Stimulated activated naive CD4-positive, alpha-beta T cell treated with Interleukin-2 at 50 U/mL for 16 hours (primary cell): ENCODE measurements around the gene SLC18A3.

ENCODE experiments used
- DNase-seq: peaks from one replicate; lab custom pipeline; 2025; lab: John Stamatoyannopoulos, UW

The SLC18A3 gene

GRCh38 chr10:49611816-49612512, 1.9 kb downstream of the SLC18A3 start:
- no peak for DNase-seq

DNA sequence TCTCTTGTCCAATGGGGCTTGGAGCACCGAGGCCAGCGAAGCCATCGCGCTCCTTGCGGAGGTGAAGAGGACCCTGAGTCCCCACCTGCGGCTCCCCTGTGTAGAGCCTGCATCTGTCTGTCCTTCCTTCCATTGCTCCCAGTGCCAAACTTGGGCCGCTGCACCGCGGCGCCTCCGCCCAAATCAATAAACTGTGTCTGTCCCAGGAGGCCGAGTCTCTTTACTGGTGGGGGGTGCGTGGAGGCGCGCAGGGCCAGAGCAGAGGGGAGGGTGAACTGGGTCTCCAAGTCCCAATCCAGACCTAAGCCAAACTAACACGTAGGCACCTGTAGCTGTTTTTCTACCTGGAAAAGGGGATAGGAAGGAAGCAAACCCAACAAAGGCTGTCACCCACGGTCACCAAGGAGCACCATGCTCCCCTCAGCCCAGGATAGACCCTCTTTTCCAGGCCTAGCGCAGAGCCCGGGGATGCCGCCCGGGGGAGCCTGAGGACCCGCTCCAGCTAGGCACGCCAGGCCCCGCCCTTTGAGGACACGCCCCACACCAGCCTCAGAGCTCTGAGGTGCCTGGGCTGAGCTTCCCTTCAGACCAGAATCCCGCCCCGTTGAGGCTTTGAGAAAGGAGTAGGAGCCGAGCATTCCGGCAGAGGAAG, 2.5 kb downstream of the SLC18A3 start:
- no peak for DNase-seq

DNA sequence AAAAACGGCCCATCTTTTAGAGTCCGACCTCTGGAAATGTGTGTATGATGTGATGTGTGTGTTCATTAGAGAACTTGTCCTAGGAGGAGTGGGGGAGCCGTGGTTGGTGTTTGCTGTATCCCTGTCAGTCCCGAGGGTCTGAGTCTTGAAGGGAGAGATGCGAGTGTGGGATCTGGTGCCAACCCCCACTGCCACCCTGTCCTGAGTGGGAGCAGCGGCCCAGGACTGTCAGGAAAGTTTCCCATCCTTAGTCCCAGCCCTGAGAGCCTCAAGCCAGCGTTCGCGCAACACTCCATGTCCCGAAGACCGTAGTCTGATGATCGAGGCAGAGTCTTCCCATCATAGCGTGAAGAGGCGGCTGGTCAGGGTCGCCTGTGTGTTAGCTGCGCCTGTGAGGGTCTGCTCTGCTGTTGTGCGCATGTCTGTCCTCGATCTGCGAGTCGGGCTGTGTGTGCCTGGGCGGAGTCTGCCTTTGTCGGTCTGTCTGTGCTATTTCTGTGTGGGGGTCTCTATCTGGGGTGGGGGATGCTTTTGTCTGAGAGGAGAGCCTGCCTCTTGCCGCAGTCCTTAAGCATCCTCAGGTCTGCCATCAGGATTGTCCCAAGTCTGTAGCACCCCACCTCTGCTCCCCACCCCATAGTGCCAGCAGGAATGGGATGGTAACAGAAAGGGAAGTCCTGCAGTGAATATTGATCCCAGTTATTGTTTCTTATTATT, 3.2 kb downstream of the SLC18A3 start:
- no peak for DNase-seq

- DNase-seq, result no peak
These were observed 3.8 kb downstream of the SLC18A3 start, which contains the start of gene CHAT for GRCh38 chr10:49613882-49614241. Gene CHAT (plus strand): TSS chr10:49614037. CDS start chr10:49614190, 153 bp downstream.

DNA sequence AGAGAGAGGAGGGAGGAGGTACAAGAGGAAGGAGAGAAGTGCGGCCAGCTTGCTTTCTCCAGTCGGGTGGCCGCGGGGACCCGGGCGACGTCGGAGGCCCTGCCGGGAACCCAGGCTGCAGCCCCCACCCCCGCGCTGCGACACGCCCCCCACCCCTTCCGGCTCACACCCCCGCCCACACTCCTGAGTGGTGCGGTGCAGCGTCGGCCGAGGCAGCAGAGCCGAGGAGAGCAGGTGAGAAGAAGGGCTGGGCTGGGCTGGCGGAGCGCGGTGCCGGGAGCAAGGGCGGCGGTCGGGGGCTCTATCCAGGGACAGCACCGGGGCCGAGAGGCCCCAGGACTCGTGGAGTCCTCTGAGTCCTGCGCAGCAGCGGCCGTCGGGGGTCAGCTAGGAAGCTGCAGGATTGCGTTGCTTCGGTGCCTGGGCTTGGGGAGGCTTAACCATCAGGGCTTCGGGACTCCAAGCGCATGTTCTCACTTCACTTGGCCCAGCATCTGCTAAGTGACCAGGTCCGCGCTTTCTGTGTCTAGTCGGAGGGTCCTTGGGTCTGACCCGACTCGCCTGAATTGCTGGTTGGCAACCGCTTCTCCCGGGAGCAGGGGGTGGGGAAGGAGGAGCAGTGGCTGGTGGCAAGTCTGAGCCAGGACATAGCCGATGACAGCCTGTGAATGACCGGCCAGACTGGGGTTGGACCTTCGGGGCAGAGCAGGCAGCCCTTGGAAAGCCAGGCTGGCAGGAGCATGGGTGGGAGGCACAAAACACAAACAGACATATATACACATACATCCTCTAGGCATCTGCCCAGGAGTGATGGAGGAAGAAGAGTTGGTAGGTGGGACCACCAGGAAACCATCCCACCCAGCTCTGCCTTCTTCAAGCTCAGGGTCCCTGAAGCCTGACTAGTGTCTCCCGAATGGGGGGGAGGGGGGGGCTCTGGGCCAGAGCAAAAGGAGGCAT, 4.4 kb downstream of the SLC18A3 start:
- no peak for DNase-seq

DNA sequence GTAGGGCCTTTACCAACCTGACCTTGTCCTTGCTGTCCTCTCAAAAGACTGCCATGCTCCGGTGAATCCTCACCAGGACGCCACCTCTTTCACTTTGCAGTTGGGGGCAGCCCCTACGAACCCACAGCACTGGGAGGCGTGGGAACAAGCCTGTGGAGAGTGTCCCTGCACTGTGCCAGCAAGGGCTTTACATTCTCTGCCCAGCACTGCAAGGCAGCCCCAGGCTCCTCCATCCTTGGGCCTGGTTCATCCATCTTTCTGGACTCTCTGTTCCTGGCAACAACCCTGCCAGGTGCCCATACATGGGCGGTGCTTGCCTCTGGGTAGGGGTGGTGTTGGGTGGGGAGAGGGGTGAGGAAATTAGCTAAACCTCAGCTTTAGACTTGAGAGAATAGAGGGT, 5.1 kb downstream of the SLC18A3 start:
- no peak for DNase-seq

DNA sequence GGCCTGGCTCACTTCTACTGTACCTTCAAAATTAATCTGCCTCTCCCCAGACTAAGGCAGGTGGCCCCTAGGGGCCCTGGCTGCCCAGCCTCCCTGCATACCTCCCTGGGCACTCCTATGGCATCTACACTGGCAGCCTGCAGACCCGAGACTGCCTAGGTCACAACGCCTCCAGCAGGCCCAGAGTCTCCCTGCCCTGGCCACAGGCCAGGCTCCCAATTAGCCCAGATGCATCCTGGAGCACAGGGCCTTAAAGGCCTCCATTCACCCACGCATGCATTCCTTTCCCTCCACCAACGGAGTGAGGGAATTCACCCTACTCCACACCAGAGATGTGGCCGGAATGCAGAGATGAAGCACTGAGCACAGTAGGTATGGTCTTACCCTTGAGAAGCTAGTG, 5.6 kb downstream of the SLC18A3 start:
- DNase-seq, result no peak

DNA sequence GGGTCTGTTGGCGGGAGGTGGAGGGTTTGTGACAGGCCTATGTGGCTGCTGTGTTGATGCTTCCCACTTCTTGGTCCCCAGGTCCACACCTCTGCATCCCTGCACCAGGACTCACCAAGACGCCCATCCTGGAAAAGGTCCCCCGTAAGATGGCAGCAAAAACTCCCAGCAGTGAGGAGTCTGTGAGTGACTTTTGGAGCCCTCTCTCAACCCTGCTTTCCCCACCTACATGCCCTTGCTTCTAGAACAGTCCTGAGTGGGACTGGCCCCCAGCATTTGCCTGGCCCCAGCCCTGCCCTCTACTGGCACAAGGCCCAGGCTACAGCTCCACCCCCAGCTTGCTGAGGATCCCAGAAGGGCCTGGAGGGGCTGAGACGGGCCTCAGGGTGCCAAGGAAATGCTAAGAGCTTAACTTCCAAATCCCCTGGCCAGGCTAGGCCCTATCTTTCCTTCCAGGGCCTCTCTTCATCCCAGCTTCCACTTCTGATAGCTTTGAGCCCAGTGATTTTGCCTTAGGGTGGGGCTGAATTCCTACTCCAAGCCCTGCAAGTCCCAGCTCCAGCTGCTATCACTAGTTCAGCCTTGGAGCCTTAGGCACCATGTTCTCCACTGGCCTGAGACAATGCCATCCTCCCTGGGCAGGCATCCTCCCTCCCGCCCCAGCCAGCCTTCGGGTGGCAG, 6.5 kb downstream of the SLC18A3 start:
- no peak for DNase-seq

DNA sequence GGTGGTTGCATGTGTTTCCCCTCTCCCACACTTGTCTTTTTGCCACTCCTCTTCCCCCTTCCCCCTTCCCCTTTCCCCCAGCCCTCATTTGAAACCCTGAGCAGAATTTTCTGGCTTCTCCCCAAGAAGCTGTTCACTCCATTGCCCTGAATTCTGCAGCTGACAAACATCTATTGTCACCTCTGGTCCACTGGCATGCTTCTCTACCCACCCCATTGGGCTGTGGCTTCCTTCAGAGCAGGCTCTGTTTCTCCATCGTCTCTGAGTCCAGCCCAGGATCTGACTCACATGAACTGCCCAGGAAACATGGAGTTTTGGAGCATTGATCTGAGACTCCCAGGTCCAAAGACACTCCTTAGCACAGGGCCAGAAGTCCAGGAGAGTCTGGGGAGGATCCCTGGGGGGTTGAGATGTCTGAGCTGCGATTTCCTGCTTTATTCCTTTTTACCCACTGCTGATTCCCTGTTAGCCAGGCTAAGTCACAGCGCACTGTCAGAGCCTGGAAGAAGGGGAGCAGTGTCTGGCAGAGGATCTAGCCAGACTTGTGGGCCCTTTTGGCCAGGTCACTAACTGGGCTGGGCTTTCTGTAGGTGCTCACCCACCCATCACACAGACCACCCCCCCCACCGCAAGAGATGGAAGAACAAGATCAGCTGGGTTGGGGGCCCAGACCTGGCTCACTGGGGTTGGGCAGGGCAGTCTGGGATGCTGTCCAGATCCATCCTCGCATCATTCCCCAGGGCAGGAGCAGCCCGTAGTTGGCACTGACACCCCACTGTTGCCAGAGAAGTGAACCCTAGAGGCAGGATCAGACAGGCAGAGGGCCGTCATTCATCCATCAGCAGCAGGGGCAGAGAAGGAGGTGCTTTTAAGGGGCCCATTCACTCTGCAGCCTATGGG, 7.3 kb downstream of the SLC18A3 start:
- no peak for DNase-seq

DNA sequence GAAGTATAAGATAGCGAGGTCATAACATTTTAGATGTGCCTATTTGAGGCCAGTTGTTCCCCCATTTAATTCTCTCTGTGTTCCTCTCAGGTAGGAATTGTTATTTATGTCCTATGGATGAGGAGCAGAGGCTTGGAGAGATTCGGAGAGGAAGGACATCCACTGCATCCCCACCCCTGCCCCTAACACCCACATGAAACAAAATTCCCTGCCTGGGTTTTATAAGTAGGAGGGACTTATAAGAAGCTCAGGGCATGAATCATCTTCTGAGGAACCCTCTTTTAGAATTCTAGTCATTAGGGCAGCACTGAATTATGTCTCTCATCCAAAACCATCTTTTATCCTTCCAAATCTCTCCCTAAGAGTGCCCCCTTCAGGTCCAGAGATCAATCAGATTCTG, 8.7 kb downstream of the SLC18A3 start:
- no peak for DNase-seq

- DNase-seq, result no peak
These were observed 9.5 kb downstream of the SLC18A3 start for GRCh38 chr10:49619613-49620012.

DNA sequence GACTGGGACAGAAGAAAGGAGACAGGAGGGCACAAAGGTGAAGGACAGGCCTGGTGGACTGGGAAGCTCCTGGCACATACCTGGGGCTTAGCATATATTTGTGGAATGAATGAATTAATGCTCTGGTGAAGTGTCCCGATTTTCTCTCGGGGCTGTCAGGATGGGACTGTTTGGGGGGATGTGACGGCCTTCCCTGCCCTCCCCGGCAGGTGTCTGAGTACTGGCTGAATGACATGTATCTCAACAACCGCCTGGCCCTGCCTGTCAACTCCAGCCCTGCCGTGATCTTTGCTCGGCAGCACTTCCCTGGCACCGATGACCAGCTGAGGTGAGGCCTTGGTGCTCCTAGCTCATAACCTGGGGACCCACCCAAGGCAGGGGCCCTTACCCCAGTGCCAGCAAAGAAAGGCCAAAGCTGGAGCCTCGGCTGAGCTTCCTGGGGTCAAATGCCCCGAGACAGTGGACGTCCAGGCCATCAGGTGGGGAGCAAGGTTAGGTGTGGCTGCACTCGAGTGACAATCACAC, 10.2 kb downstream of the SLC18A3 start:
- DNase-seq, result no peak

- no peak for DNase-seq
These were observed 10.8 kb downstream of the SLC18A3 start for GRCh38 chr10:49620841-49621378.

GRCh38 chr10:49621561-49621960, 11.5 kb downstream of the SLC18A3 start:
- DNase-seq, result no peak

GRCh38 chr10:49622426-49623425, 12.6 kb downstream of the SLC18A3 start:
- DNase-seq, result no peak

DNA sequence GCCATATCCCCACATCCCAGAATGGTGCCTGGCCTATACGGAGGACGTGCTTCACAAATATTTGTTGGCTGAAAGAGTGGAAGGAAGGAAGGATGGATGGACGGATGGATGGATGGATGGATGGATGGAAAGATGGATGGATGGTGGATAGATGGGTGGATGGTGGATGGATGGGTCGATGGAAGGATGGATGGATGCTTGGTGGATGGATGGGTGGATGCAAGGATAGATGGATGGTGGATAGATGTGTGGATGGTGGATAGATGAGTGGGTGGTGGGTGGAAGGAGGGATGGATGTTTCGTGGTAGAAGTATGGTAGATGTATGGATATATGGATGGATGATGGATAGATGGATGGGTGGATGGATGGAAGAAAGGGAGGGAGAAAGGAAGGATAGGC, 14.5 kb downstream of the SLC18A3 start:
- DNase-seq, result no peak

DNA sequence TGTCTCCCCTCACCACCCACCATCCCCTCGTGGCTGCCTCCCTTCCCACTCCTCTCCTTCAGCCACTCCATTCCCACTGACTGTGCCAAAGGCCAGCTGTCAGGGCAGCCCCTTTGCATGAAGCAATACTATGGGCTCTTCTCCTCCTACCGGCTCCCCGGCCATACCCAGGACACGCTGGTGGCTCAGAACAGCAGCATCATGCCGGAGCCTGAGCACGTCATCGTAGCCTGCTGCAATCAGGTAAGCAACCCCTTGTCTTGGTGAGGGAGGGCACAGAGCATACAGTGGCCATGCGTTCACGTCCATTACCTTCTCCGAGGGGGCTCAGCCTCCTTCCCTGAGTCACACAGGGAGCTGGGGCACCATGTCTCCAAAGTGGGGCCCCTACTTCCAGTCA, 15.3 kb downstream of the SLC18A3 start:
- DNase-seq, result no peak

DNA sequence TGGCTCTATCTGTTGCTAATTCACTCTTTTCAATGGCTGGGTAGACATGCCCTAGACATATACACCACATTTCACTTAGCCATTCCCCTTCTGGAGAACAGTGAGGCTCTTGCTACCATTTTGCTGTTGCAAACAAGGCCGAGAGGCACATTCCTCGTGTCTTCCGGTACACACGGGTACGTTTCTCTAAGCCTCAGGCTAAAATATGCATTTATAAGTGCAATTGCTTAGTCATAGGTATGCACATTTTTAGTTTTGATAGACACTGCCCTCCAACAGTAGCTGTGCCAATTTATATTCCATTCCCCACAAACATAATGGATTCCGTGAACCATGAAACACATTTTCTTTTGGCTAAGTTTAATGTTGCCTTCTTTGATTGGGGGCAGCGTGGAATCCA, 16.9 kb downstream of the SLC18A3 start:
- no peak for DNase-seq
